GM19467 (cell line): ENCODE results near the gene ORAI2.
"Not testable (repeated sequence)": the region's sequence is repeated elsewhere in the genome, so short reads cannot be mapped to it uniquely, and the experiment has no call there.

Experiments used
- ATAC-seq: cut with Tn5 transposase; IDR thresholded peaks from one replicate; pipeline ENCODE4 v1.9.1; 2021; ENCODE audit warnings: mild to moderate bottlenecking, moderate library complexity; ENCODE audit not compliant: unreplicated experiment

The ORAI2 gene

DNA sequence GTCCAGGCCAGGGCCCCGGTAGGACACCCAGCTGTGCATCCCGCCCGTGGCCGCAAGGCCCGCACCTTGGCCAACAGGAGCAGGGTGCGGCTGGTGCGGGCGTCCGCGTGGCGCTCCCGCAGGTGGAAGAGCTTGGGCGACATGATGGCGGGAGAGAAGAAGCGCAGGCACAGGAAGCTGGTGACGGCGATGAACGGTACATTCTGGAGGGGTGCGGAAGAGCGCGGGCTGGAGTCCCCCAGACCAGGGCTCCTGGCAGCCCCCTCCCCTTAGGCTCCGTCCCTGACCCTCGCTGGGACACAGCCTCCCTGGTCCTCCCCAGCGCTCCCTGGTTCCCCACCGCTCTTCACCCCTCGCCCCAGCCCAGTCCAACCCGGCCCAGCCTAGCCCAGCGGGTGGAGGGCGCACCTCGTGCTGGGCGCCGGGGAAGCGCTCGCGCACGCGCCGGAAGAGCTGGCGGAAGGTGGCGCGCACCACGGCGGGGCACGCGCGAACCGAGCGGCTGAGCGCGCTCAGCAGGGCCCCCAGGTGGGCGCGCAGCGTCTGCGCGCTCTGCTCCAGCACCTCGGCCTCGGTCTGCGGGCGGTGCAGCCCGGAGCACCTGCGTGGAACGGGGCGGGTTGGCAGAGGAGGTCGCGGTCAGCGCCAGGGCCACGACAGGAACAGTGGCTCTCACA, 61.2 kb downstream of the ORAI2 start:
- ATAC-seq, result peak; percentile 66

GRCh38 chr7:102496861-102497260, 63.5 kb downstream of the ORAI2 start:
- ATAC-seq, result not testable (repeated sequence)

DNA sequence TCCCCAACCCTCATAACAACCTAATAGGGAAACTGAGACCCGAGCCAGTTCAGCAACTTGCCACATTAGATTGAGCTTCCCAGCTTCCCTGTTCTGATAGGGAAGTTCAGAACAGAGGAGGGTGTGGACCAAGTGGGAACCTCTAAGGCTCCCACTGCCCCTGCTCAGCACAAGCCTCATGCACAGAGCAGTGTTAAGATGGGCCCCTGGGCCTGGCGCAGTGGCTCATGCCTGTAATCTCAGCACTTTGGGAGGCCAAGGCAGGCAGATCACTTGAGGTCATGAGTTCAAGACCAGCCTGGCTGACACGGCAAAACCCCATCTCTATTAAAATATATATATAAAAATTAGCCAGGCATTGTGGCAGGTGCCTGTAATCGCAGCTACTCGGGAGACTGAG, 63.9 kb downstream of the ORAI2 start:
- ATAC-seq, result not testable (repeated sequence)

GRCh38 chr7:102498321-102498720, 64.9 kb downstream of the ORAI2 start:
- not testable (repeated sequence) for ATAC-seq

DNA sequence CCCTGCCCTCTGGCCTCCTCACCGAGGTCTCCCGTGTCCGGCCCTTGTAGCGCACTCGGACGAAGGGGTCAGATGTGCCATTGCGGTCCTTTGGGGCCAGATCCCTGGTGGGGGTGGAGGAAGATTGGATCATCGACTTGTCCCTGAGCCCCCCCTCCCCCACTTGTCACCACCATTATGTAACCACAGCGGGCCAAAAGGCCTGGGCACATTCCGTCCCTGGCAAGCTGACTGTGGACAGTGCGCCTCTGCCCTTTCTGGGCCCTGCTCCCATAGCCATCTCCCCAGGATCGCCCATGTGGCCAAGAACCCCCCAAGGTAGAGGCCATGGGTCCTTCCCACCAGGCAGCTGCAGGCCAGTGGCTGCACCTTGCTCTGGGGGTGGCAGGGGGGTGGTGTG, 69.8 kb downstream of the ORAI2 start:
- not testable (repeated sequence) for ATAC-seq

DNA sequence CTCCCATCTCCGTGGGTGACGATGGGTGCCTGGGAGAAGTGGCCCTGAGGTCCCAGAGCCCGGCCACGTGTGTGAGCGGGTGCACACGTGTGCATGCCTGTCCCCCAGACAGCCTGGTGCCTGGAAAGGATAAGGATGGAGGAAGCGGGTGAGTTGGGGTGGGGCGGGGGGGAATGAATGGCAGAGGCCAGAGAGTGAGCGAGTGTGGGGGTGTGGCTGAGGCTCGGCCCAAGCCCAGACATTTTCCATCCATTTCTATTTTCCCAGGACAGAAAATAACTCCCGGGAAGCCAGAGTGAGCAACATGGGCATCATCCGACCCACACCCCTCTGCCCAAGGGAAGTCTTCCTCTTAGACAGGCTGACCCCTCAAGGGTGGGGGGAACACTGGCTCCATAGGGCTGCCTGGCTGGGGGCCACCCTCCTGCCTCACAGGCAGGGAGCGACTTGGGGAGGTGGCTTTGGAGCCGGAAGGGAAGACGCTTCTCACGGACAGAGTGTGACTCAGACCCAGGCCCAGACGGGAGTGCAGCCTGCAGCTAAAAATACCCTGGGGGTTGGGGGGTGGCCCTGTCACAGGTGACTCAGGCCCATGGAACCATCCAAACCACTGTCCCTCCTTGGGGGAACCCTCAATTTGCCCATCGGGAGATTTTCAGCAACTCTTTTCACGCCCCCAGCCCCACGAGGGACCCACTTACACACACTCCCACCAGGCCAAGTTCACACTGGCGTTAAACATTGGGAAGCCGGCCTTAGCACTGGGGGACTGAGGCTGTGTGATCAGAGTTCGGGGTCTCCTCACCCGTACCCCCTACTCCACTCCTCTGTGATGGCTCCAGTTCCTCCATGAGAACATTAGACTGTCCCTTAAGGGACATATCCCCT, 72.2 kb downstream of the ORAI2 start:
- not testable (repeated sequence) for ATAC-seq
